Uterus (tissue), 4 donors: ENCODE data around the gene VPS18. TPM values are rescaled to one million over a fixed set of nuclear protein-coding genes. Genes with fewer than 3 reads are reported as not detected.

Experiments used
- DNase-seq, 2 donors: peaks; one replicate each; pipeline ENCODE4 v3.0.0-alpha.2; 2019 to 2020
- H3K27ac ChIP-seq, 2 donors: fragments of 200-600 bp; sonication (generic); 1 replicate in 1 of 2; 2 replicates in 1 of 2; pipeline ENCODE4 v1.5.1; 2016 to 2018
- H3K27me3 ChIP-seq, 2 donors: fragments of 200-600 bp; sonication (generic); one replicate each; pipeline ENCODE4 v1.5.1; 2018 to 2019; ENCODE audit warnings: control low read depth in 1 of 2
- H3K36me3 ChIP-seq, 2 donors: fragments of 200-600 bp; sonication (generic); one replicate each; pipeline ENCODE4 v1.5.1; 2019; ENCODE audit warnings: control low read depth in 1 of 2
- H3K4me1 ChIP-seq, 2 donors: fragments of 200-600 bp; sonication (generic); one replicate each; pipeline ENCODE4 v1.5.1; 2018 to 2019; ENCODE audit warnings: control low read depth in 1 of 2
- H3K4me3 ChIP-seq, 2 donors: fragments of 200-600 bp; sonication (generic); 1 replicate in 1 of 2; 2 replicates in 1 of 2; pipeline ENCODE4 v1.5.1; 2018 to 2019; ENCODE audit warnings: mild to moderate bottlenecking in 1 of 2
- H3K9me3 ChIP-seq, 2 donors: fragments of 200-600 bp; sonication (generic); one replicate each; pipeline ENCODE4 v1.5.1; 2019; ENCODE audit warnings: control low read depth in 1 of 2
- CTCF ChIP-seq, 4 experiments: fragments of 200-600 bp in 2 of 4; fragments of 450-650 bp in 2 of 4; sonication (generic) in 2 of 4; IDR thresholded peaks; one replicate each; pipeline ENCODE4 v1.5.1; 2016 to 2019; ENCODE audit warnings: antibody characterized with exemption in 4 of 4, mild to moderate bottlenecking in 2 of 4, moderate library complexity in 1 of 4
- POLR2A ChIP-seq, 2 donors: fragments of 450-650 bp; IDR thresholded peaks; one replicate each; pipeline ENCODE4 v1.6.1; 2016; ENCODE audit warnings: antibody characterized with exemption in 2 of 2, mild to moderate bottlenecking in 1 of 2, moderate library complexity in 1 of 2
- intact Hi-C: fragments of 100-400 bp; cut with DNase I; formaldehyde crosslinking; loops from one replicate; pipeline ENCODE4 v1.15.1; 2023; ENCODE audit warnings: low total_unique reads
- small RNA-seq: library from RNA; depleted of rRNA; stranded (forward); fragments of <200 nt; gene quantifications from one replicate; pipeline ENCODE3, GENCODE V24; 2016
- total RNA-seq, 4 donors: library from RNA; depleted of rRNA in 3 of 4; stranded (reverse); fragments of >200 nt in 3 of 4; gene quantifications; one replicate each; pipeline versions ENCODE4 v1.1.0 to v1.2.4, GENCODE V29; 2014 to 2023
- donor health status: DM: yes; HTN: yes; CAD: no.

VPS18 gene
- total RNA-seq, 4 donors from 2014 or later, result 3.8 to 33.3 (median 17.3) TPM

- TF ChIP-seq POLR2A (IDR thresholded peaks at IDR 0.05) (no peak), CTCF (IDR thresholded peaks at IDR 0.05) (no peak)
- Histone ChIP-seq H3K27ac (no peak overlapping the region), H3K27me3 (no peaks in the 10 kb centered on the region), H3K9me3 (no peaks in the 10 kb centered on the region), H3K36me3 (no peaks in the 10 kb centered on the region), H3K4me1 (peaks cover 0 to 4% of the 10 kb centered on the region in 2 donors), H3K4me3 (no peak overlapping the region)
- intact Hi-C loops, result no loop called here
- no peak for DNase-seq
These were observed 57.5 kb downstream of the VPS18 start for GRCh38 chr15:40951764-40952163.

GRCh38 chr15:40952301-40952900, 58.2 kb downstream of the VPS18 start:
- H3K4me1 ChIP-seq, result peaks cover 0 to 4% of the 10 kb centered on the region in 2 donors
- no peak for TF ChIP-seq CTCF (IDR thresholded peaks at IDR 0.05)
- TF ChIP-seq POLR2A (IDR thresholded peaks at IDR 0.05), result no peak
- intact Hi-C loops, result no loop called here

GRCh38 chr15:40952901-40953712, 58.9 kb downstream of the VPS18 start, which contains the start of gene CHAC1:
Gene CHAC1, plus strand, starts transcription at chr15:40953471. Its CDS starts 113 bp downstream, at chr15:40953584.
- H3K4me3 ChIP-seq, result peak within 1 kb of the TSS; percentile 57 to 65
- peak; percentile 86 to 88 for DNase-seq
- intact Hi-C loops, result no loop called here
- TF ChIP-seq CTCF (IDR thresholded peaks at IDR 0.05) (peak in 1 of 4 experiments; percentile 4), POLR2A (IDR thresholded peaks at IDR 0.05) (peak in 1 of 2 donors; percentile 19)
- H3K36me3 ChIP-seq, result no peaks in the 10 kb centered on the region
- H3K4me1 ChIP-seq, result peaks cover 0 to 4% of the 10 kb centered on the region in 2 donors
- no peaks in the 10 kb centered on the region for H3K9me3 ChIP-seq
- H3K27ac ChIP-seq, result no peak within 1 kb of the TSS
- H3K27me3 ChIP-seq, result no peaks in the 10 kb centered on the region

More at GRCh38 chr15:40952301-40952900, 58.2 kb downstream of the VPS18 start:
- no peaks in the 10 kb centered on the region for H3K9me3 ChIP-seq
- H3K4me3 ChIP-seq, result peak overlapping the region; percentile 57 to 65
- H3K27ac ChIP-seq, result no peak overlapping the region
- DNase-seq, result no peak
- H3K27me3 ChIP-seq, result no peaks in the 10 kb centered on the region
- H3K36me3 ChIP-seq, result no peaks in the 10 kb centered on the region

Small RNAs within 50 kb of the gene (small RNA-seq; reads per million reads assigned to genes)
- gene AC025166.1 (not detected), gene ISCA1P4 (not detected)

Other genes with a start within 250 kb of the VPS18 start
- 1 to 10 TPM in 2 of 4 donors, under 1 TPM in 1, not detected in 1; 0.51 to 7.7 (median 1.3) TPM for gene RAD51, start 199.3 kb upstream of the VPS18 start, total RNA-seq
- gene RMDN3, start 139.2 kb upstream of the VPS18 start, total RNA-seq, result 10 to 100 TPM in 2 of 4 donors, 1 to 10 TPM in 2; 6.4 to 27.0 (median 16.1) TPM
- 100 to 1,000 TPM in 1 of 4 donors, 10 to 100 TPM in 2, 1 to 10 TPM in 1; 6.2 to 113 (median 34.5) TPM for gene GCHFR, start 130.4 kb upstream of the VPS18 start, total RNA-seq
- under 1 TPM in 2 of 4 donors, not detected in 2; 0.28 to 0.55 TPM for gene C15orf62, start 124.5 kb upstream of the VPS18 start, total RNA-seq
- 10 to 100 TPM in 3 of 4 donors, 1 to 10 TPM in 1; 5.6 to 37.5 (median 15.2) TPM for gene ZFYVE19, start 87.4 kb upstream of the VPS18 start, total RNA-seq
- 10 to 100 TPM in 3 of 4 donors, 1 to 10 TPM in 1; 6.1 to 79.4 (median 32.5) TPM for gene DNAJC17, start 87.0 kb upstream of the VPS18 start, total RNA-seq
- not detected for gene PPP1R14D, start 65.7 kb upstream of the VPS18 start, total RNA-seq
- 10 to 100 TPM in 1 of 4 donors, 1 to 10 TPM in 2, not detected in 1; 2.0 to 38.1 (median 2.3) TPM for gene SPINT1, start 50.4 kb upstream of the VPS18 start, total RNA-seq
- gene RHOV, start 20.2 kb upstream of the VPS18 start, total RNA-seq, result under 1 TPM in 1 of 4 donors, not detected in 3; 0.76 TPM
- gene DLL4, start 34.9 kb downstream of the VPS18 start, total RNA-seq, result 10 to 100 TPM; 18.2 to 31.1 (median 22.6) TPM
- 1 to 10 TPM in 2 of 4 donors, under 1 TPM in 1, not detected in 1; 0.35 to 1.8 (median 1.4) TPM for gene CHAC1, start 59.0 kb downstream of the VPS18 start, total RNA-seq
- gene INO80, start 221.8 kb downstream of the VPS18 start, total RNA-seq, result 10 to 100 TPM; 28.7 to 33.3 (median 30.2) TPM